NCI-H128 (cell line): Measurements from ENCODE around the gene NR4A2.

ENCODE experiments used
- DNase-seq: peaks from one replicate; lab custom pipeline; 2025; ENCODE audit not compliant: unreplicated experiment; lab: John Stamatoyannopoulos, UW

Gene NR4A2

DNA sequence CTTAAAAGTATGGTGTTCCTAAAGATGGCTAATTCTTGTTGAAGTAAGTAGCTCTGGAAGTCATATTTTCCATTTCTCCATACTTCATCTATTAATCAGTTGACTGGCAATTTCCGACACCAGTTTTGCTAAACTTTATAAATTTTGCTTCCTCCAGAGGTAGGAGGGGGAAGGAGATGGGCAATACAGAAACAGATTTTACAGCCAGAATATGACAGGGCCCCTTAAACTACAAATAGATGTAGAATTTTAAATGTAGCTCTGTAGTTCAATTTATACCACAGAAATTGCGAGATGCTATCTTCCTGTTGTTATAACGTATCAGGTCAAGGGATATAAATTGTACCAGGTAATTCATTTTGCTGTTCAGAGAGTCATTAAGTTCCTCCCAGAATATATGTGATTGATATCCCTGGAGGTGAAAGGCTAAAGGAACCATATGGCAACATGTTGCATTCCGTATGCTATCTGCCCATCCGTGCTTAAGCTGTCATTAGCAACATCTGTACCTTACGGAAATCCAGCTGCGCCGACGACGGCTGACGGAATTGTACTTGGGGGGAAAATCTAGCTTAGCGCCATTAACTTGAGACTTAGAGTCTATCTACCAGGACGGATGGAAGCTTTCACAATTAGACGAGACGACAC lies 8.4 kb upstream of the NR4A2 start:
- no peak for DNase-seq

DNA sequence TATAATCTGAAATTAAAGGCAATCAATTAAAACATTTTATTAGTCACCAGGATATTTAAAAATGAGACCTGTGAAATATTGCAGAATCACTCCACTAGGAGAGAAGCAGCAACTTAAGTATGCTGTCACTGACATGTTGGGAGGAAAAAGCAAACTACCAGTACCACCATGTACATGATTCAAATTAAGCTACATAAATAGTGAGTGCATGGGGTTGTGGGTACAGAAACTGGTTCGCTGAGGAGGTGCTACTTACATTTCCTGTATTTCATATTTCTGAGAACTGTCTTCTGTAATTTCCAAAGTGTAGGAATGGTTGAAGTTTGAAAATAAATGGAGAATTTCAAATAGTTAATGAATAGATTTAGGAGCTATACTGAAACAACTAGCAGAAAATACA lies 7.9 kb upstream of the NR4A2 start:
- DNase-seq = no peak

DNA sequence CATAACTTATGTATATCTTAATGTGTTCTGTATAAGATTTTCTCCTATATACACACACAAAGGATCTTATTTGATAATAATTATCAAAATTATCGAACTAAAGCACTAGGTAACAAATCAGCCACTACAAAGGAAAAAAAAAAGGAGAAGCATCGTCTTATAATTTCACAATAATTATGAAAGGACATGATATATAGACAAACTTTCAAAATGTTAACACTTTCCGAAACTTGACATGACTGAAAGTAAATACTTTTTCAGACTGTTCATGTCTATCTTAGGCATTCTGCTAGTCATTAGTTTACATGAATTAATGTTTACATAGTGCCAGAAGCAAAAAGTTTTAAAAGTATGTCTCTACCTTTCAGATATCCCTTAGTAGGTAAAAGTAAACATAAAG lies 7.3 kb upstream of the NR4A2 start:
- DNase-seq = no peak

DNA sequence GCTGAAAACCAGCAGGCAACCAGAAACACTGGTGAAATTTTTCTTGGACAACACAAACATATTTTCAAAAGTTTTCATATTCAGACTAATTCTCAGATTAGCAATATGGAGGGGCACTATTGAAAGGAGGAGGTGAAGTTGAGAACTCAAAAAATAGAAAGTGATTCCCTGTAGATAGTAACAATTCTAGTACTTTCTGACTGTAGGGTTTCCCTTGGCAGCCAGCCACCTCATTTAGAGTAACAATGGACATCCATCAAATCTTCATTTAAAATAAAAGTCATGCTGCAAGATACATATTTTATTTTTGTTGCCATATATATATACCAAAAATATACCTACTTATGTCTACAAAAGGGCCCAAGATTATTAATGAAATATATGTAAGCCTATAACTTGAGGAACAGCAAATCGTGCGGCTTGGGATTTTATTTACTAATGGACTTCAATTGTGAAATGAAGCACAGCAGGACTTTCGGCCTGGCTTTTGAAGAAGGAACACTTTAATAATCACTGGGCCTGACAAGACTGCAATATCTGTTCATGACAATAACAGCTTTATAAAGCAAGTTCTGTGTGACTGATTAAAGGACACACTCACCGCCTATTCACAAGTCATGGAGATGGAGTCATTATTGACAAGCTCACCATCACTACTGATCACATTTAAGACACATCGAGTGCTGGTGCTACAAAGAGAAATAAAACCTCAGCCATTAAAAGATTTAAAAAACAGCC lies 6.8 kb upstream of the NR4A2 start:
- no peak for DNase-seq

DNA sequence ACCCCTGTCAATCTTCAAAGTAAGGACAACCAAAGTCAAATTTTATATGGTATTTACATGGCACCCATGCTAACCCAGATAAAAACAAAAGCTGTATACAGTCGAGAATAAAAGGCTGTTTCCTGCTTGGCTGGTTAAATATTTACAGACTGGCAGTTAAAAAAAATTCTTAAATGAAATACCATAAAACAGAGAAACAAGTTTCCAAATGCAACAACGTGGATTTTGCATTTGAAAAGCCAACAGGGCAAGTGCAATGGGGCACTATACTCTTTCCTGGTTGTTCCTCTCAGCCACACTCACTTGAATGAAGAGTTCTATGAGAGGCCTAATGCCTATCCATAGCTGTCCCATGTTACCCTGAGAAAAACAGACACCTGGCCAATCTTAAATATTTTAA lies 6.1 kb upstream of the NR4A2 start:
- DNase-seq = no peak

DNA sequence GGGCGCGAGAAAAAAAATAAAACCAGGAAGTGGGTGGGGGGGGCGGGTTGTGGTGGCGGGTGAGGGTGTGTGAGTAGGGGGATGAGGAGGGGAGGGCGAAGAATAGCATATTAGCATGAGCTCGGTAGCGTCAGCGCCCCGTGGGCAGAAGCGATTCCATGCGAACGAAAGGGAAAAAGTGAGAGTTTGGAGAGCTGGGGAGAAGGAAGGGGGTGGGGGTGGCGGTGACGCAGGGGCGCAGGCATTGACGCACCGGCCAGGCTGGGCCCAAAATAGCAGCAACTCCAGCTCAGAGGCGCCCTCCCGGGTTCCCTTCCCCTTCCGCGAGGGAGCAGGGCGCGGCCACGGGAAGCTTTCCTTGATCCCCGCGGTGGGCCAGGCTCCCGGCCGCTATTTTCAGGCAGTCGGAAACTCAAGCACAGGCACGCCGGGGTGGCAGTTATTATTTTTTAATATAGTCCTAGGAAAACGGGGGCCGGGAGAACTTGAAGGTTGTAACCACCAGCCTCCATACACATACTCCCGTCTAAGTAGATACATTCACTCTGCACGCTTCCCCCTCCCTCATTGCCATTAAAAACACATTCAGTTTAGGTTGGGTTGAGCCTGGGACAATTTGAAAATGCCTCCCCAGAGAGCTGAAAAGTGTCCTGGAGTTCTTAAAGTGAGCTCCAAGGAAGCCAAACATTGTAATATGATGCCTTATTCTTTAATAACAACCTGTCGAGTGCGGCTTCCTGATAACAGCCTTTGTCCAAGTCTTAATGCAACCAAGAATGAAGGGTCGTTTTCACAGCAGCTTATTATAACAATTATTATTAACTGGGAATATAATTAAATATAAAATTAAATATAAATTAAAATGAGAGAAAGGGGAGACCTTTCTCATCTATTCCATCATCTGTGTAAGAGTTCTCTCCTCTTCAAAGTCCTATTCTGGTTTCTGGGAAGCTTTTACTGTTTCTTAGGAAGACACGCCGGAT lies 2.3 kb upstream of the NR4A2 start:
- DNase-seq = peak; percentile 4

DNA sequence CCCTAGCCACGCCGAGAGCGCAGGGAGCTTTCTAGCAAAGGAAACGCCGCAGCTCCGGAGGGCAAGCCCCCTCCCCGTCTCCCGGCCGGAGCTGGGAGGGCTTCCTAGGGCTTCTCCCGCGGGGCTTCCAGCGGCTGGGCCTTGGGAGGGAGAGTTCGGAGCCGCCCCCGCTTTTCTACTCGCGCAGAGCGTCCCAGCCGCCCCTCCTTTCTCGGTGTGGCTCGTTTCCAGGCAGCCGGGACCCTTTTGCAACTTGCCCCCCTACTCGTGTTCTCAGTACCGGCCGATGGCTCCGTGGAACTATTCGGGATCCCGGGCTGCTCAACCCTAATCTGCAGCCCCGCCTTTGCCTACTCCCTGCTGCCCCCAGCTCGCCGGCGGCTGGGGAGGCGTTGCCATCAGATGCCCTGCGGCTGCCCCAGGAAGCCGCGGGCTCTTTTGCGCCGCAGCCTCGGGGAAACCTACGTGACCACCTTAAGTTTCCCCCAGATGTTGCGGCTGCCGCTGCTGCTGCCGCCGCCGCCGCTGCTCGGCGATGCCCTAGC lies 1.5 kb upstream of the NR4A2 start:
- no peak for DNase-seq

DNA sequence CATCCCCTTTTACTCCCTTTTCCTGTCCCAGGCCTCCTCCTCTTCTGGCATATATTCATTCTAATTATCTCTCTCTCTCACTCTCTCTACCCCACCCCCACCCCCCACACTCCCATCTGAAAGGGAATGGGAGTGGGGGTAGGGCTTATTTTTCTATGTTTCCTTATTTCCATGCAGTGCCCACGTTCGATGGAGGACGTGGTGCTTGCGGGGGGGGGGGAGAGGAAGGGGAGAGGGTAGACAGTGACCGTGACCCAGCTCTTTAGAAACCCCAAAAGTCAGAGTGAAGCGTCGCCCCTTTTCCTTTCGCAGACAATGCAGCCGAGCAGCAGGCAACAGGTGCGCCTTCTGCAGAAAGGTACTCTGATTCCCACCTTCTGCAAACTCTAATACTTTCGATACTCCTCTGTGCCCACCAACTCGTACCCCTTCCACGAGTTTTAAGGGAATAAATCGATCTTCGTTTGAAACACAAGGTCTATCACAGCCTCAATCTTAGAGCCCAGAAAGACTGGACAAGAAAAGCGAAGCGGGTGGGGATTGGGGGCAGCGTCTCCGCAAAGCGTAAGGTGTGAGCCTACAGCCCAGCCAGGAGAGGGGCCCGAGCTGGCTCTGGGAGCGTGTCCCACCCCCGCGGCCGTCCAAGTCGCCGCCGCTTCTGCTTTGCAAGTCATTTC lies 891 bp upstream of the NR4A2 start:
- no peak for DNase-seq

DNA sequence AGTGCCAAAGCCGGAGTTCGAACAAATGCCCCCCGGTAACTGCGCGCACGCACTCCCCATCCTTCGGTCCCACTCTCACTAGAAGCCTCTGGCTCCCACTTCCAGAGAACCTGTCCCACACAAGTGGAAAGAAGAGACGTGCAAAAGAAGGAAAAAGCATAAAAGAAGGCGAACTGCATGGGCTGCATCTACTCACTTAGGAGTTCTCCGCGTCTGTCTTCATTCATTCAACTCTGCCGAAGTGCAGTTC lies 312 bp downstream of the NR4A2 start:
- no peak for DNase-seq

DNA sequence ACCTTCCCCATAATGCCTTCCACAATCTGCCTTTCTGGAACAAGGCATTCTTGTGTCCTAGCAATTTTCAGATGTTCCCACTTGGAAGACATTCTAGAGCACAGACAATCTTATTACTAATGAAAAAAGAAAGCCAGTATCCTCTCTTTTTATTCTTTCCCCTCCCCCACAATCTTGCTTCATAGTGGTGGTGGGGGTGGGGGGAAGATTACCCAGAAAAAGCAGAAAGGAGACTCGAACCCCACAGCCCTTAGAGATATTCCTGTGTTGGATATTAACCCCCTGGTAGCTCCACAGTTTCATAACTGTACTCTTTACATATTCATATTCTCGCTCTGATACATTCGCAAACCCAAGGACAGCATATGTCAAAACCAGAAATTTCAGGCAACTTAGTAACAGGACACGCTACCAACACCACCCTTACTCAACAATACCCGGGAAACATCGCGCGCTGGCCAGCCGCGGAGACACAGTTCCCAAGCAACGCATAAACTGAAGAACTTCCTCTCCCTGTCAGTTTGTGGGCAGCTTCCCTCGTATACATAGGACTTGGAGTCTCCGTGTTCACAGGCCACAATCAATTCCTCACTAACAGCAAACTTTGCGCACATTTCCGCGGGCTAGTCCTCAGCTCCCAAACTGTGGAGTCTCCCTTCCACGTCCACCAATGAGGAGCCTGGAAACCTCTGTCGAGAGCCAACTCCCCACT lies 793 bp downstream of the NR4A2 start:
- DNase-seq = no peak

DNA sequence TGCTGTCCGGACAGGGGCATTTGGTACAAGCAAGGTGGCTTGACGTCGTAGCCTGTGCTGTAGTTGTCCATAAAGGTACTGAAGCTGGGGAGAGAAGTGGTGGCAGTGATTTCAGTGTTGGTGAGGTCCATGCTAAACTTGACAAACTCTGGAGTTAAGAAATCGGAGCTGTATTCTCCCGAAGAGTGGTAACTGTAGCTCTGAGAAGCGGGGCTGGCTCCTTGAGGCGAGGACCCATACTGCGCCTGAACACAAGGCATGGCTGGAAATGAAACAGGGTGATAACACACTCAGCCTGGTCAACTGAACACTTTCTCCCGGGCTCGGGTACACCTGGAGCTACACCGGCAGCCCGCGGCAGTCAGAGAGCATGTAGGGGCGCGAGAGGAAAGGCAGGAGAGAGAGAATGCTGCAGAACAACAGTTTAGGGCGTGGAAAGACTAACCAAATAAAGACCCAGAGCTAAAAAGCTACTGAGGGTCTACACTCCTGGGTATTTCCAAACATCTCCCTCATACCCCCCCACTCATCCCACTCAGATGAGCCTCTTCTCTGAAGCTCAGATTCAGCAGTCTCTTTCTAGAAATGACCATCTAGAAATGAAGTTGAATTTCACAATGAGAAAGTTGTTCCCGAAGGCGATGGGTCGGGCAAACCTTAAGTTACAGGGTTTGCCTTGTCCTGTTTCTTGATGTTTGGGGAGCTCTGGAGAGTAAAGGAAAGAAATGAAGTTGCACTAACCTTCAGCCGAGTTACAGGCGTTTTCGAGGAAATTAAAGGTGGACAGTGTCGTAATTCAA lies 2.4 kb downstream of the NR4A2 start:
- no peak for DNase-seq

DNA sequence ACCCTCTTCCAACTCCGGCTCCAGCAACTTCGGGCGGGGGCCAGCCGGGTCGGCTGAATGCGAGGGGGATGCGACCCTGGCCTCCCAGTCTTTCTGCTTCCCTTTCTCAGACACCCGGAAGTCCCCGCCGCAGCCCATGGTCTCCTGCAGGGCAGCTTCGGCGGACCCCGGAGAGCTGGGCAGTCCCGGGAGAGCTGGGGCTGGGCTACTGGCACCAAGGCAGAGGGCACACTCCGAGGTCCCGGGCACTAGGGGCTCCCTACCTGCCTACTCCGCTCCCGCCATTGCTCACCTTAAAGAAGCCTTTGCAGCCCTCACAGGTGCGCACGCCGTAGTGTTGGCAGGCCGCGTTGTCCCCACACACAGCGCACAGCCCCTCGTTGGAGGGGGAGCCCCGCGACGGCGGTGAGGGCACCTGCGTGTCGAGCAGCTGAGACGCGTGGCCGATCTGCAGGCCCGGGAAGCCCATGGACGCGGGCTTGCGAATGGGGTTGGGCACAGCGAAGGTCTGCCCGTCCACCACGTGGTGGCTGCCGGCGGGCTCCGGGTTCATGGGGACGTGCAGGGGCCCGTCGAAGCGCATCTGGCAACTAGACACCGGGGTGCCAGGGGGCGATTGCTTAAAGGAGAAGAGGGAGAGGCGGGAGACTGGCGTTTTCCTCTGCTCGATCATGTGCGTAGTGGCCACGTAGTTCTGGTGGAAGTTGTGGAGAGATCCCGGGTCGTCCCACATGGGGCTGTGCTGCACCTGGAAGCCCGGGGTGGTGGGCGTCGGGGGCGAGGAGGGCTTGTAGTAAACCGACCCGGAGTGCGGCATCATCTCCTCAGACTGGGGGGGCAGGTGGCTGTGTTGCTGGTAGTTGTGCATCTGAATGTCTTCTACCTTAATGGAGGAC lies 3.2 kb downstream of the NR4A2 start:
- DNase-seq = no peak

DNA sequence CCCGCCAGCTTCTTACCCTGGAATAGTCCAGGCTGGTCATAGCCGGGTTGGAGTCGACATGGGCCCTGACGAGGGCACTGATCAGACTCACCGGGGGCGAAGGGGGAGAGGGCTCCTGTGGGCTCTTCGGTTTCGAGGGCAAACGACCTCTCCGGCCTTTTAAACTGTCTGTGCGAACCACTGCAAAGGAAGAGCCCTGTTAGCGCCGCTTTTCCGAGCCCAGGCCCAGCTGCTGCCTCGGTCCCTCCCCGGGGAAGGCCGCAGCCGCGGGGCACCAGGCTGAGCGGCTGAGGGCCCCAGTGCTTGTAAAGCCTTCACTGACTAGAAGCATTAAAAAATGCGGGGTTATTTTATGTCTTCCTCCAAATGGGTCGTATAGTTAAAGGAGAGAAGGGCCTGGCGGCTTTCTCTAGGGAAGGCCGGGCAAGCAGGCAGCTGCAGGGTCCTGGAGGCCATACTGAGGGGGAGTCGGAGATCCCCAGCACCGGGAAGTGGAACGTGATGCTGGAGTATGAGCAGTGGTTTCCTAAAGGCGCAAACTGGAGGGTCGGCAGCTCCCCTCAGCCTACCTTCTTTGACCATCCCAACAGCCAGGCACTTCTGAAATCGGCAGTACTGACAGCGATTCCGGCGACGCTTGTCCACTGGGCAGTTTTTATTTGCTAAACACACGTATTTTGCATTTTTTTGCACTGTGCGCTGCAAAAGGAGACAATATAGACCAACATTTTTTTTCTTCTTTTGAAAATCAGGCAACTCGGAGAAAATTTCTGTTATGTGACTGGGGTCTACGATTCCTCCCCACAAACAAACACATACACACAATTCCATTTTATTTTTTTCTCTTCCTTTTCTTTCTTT lies 4.5 kb downstream of the NR4A2 start:
- no peak for DNase-seq

DNA sequence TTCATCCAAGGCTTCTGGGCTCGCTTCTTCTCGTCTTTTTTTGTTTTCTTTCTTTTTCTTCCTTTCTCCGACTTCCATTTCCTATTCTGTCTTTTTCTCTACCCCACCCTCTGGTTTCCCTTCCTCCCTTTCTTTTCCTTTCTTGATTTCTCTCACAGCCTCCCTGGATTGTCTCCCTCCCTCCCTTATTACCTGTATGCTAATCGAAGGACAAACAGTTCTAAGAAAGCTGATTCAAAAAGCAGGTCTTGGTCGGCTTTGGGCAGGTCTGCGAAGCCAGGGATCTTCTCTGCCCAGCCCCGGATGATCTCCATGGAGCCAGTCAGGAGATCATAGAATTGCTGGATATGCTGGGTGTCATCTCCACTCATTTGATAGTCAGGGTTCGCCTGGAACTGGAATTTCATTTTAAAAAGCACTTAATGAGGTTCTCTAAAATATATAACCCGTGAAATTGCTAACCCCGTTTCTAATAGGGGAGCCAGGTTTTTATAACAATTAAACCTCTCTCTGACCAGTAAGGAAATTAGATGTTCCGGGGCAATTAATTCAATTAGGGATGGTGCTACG lies 5.9 kb downstream of the NR4A2 start:
- no peak for DNase-seq

DNA sequence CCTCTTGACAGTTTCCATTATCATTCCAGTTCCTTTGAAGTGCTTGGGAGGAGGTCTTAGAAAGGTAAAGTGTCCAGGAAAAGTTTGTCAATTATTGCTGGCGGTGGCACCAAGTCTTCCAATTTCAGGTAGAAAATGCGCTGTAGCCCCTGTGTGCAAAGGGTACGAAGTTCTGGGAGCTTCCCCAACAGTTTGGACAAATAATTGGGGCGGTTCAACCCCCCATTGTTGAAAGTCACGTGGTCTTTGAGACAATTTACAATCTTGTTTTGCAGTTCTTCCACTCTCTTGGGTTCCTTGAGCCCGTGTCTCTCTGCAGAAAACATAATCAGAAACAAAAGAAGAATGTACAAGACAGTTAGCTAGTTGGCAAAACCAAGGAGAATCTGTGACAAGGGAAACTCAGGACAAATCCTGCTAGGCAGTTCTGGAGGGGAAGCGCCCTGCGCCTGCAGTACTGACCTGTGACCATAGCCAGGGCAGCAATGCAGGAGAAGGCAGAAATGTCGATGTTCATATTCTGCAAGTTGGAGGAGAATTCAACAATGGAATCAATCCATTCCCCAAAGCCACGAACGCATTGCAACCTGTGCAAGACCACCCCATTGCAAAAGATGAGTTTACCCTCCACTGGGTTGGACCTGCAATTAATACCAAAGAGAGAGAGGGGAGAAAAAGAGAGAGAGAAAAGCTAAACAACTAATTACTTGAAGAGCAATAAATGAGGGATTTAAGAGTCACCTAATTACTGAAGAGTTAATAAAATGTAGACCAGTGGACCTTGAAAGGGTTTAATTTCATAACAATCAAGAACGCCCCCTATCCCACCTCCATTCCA lies 6.6 kb downstream of the NR4A2 start:
- DNase-seq = no peak

DNA sequence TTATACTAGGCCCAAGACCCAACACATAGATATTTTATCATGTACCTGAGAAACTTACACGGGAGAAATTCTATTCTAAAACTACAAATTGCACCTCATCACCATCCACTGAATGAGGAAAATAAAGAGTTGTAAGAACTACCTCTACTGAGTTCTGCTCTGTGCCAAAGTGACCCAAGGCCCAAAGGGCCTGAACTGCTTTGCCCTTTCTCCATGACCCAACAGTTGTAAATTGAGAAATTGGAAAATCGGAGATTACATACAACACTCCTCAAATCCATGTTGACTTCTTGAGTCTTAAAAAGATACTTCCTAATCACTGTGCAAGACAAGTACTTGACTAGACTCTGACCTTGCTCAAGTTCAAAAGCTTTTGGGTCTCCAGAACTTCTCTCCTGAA lies 8.8 kb downstream of the NR4A2 start:
- DNase-seq = no peak
